Measurements from ENCODE around the gene PLXND1. TPM values are rescaled to one million over a fixed set of nuclear protein-coding genes. Genes with fewer than 3 reads are reported as not detected.

The PLXND1 gene
- total RNA-seq, 3 donors from 2014 or later (not counting 1 experiment from before 2014, with no cell fraction given): 135 to 214 (median 189) TPM

DNA sequence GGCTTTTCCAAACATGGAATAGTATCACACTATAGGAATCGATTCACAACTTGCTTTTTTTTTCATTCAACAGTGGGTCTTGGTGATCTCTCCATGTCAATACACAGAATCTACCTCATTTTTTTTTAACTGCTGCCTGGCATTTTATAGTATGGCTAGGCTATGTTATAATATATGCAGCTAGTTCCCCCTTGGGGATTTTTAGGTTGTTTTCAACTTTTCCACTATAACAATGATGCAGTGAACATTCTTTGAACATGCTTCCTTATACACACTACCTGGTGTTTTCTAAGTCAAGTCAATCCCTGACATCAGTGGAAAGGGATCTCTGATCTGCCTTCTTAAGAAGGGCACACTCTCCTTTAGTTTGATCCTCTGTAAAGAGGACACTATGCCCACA lies 46.5 kb upstream of the PLXND1 start:
- 71% methylated on average over 1 of the region's 1 CpG for WGBS (ENCODE audit: insufficient coverage)
- H3K9me3 Mint-ChIP-seq: no peaks in the 10 kb centered on the region

DNA sequence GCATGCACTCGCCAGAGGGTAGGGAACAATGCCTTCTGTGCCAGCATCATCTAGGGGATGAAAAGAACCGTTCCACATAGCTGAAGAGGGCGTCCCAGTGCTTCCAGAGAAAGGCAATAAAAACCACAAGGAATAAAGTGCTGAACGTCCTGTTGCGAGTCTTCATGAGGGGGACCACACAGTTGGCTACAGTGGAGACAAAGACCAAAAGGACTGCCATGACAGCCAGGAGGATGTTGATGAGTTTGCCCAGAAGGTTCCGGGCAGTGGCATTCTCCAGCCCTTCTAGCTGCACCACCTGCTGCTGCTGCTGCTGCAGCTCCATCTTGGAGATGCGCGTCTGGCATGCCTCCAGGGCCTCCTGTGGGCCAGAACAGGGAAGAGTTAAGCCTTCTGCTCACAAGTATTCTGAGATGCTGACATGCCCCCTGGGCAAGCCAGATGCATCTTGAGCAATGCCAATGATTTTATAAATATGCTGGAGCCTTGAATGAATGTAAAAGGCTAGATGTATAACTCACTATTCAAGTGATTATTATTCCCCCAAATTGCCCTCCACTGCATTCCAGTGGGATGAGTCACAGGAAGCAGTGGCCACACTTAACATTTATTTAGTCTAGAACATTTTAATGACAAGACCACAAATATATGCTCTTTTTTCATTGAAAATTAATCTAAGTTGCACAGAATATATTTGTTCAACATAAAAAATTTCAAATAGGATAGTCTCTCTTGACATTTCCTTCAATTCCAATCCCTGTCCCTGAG lies 45.1 kb upstream of the PLXND1 start:
- H3K9me3 Mint-ChIP-seq: no peaks in the 10 kb centered on the region
- WGBS (ENCODE audit: insufficient coverage): 97% methylated on average over 8 of the region's 8 CpGs
- no peak overlapping the region for H3K4me3 Mint-ChIP-seq
- Histone ChIP-seq H3K27ac (ENCODE audit: low read length) (no peak overlapping the region), H3K36me3 (ENCODE audit: control insufficient read depth, insufficient read depth, low read length) (peaks cover 7% of the 10 kb centered on the region), H3K4me1 (ENCODE audit: control insufficient read depth, insufficient read depth, low read length) (no peaks in the 10 kb centered on the region), H3K4me3 (ENCODE audit: low read length) (no peak overlapping the region), H3K9me3 (ENCODE audit: control insufficient read depth, insufficient read depth, low read length) (no peaks in the 10 kb centered on the region), H3K27me3 (ENCODE audit: control insufficient read depth, insufficient read depth, low read length) (no peaks in the 10 kb centered on the region)
- DNase-seq (no peak), ATAC-seq (no peak)
- H3K27me3 Mint-ChIP-seq (ENCODE audit: low read depth in 2 of 2): no peaks in the 10 kb centered on the region
- no peaks in the 10 kb centered on the region for H3K36me3 Mint-ChIP-seq
- H3K4me1 Mint-ChIP-seq: peaks cover 5 to 6% of the 10 kb centered on the region in 2 donors
- intact Hi-C loops (cut with micrococcal nuclease): loop anchor here (10.0 kb wide), 1 partner anchor 173 kb away; no protein-coding TSS in a partner anchor
- no peak overlapping the region for H3K27ac Mint-ChIP-seq
- TF ChIP-seq CTCF (IDR thresholded peaks at IDR 0.05): no peak

More for the DNA sequence above, 46.5 kb upstream of the PLXND1 start:
- Histone ChIP-seq H3K27ac (ENCODE audit: low read length) (no peak overlapping the region), H3K36me3 (ENCODE audit: control insufficient read depth, insufficient read depth, low read length) (peaks cover 7% of the 10 kb centered on the region), H3K4me3 (ENCODE audit: low read length) (no peak overlapping the region), H3K9me3 (ENCODE audit: control insufficient read depth, insufficient read depth, low read length) (no peaks in the 10 kb centered on the region), H3K4me1 (ENCODE audit: control insufficient read depth, insufficient read depth, low read length) (no peaks in the 10 kb centered on the region), H3K27me3 (ENCODE audit: control insufficient read depth, insufficient read depth, low read length) (no peaks in the 10 kb centered on the region)
- no peak overlapping the region for H3K4me3 Mint-ChIP-seq
- ATAC-seq: no peak
- no peak for TF ChIP-seq CTCF (IDR thresholded peaks at IDR 0.05)
- DNase-seq: no peak
- H3K36me3 Mint-ChIP-seq: no peaks in the 10 kb centered on the region
- H3K4me1 Mint-ChIP-seq: peaks cover 9 to 10% of the 10 kb centered on the region in 2 donors
- H3K27me3 Mint-ChIP-seq (ENCODE audit: low read depth in 2 of 2): no peaks in the 10 kb centered on the region
- intact Hi-C loops (cut with micrococcal nuclease): loop anchor here (10.0 kb wide), 1 partner anchor 172 kb away; no protein-coding TSS in a partner anchor
- H3K27ac Mint-ChIP-seq: no peak overlapping the region

DNA sequence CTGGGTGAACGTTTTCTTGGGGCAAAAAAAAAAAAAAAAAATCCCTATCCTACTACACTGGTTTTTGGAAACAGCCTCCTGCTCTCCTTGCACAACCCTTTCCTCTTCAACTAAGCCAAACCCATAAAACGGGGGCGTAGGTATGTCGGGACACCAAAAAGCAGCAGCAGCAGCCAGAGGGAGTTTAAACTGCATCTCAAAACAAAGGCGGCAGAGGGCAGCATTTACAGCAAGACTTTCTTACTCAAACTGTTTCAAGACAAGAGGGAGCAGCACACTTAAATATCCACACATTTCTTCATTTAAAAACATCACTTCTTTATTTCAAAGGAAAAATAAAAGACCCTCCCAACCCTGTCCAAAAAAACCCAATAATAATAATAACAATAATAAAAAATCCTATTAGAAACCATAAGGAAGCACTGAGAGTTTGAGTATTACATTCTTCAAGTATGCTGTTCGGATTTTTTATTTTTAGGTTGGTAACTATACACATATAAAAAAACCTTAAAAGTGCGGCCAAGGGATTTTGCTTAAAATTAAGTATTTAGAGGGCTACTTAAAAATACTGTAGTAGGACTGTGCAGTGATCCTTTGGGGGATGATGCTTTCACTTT lies 43.9 kb upstream of the PLXND1 start:
- peak; percentile 36 to 71 for DNase-seq
- Mint-ChIP-seq H3K36me3 (no peaks in the 10 kb centered on the region), H3K4me1 (peaks cover 5 to 6% of the 10 kb centered on the region in 2 donors), H3K27ac (no peak overlapping the region), H3K9me3 (no peaks in the 10 kb centered on the region), H3K4me3 (no peak overlapping the region), H3K27me3 (ENCODE audit: low read depth in 2 of 2) (no peaks in the 10 kb centered on the region)
- Histone ChIP-seq H3K4me1 (ENCODE audit: control insufficient read depth, insufficient read depth, low read length) (no peaks in the 10 kb centered on the region), H3K27ac (ENCODE audit: low read length) (no peak overlapping the region), H3K36me3 (ENCODE audit: control insufficient read depth, insufficient read depth, low read length) (peaks cover 7% of the 10 kb centered on the region), H3K9me3 (ENCODE audit: control insufficient read depth, insufficient read depth, low read length) (no peaks in the 10 kb centered on the region), H3K27me3 (ENCODE audit: control insufficient read depth, insufficient read depth, low read length) (no peaks in the 10 kb centered on the region), H3K4me3 (ENCODE audit: low read length) (no peak overlapping the region)
- peak in 1 of 3 donors; percentile 61 for ATAC-seq
- intact Hi-C loops (cut with micrococcal nuclease): loop anchor here (1.0 to 10.0 kb wide), 2 partner anchors 174 to 284 kb away; no protein-coding TSS in a partner anchor
- peak; percentile 72 for TF ChIP-seq CTCF (IDR thresholded peaks at IDR 0.05)
- WGBS (ENCODE audit: insufficient coverage): 23% methylated on average over 6 of the region's 7 CpGs
